HG02678 (cell line): Measurements from ENCODE around the gene HMCN2.

Experiments used
- ATAC-seq: cut with Tn5 transposase; IDR thresholded peaks from one replicate; pipeline ENCODE4 v1.9.1; 2021; ENCODE audit warnings: mild to moderate bottlenecking, moderate library complexity; ENCODE audit not compliant: unreplicated experiment

HMCN2 gene

GRCh38 chr9:130459941-130460669 lies 194.5 kb downstream of the HMCN2 start:
- ATAC-seq: no peak

GRCh38 chr9:130461218-130461630 lies 195.7 kb downstream of the HMCN2 start:
- no peak for ATAC-seq

- no peak for ATAC-seq
Measured at GRCh38 chr9:130461731-130462130, 196.2 kb downstream of the HMCN2 start.

GRCh38 chr9:130462685-130463540 lies 197.4 kb downstream of the HMCN2 start:
- ATAC-seq: no peak

GRCh38 chr9:130463763-130464745 lies 198.5 kb downstream of the HMCN2 start:
- ATAC-seq: no peak

GRCh38 chr9:130465383-130466096 lies 200.0 kb downstream of the HMCN2 start:
- ATAC-seq: no peak

- ATAC-seq: no peak
Measured at GRCh38 chr9:130466537-130467217, 201.1 kb downstream of the HMCN2 start.

- no peak for ATAC-seq
Measured at GRCh38 chr9:130467316-130467715, 201.8 kb downstream of the HMCN2 start.

- ATAC-seq: no peak
Measured at GRCh38 chr9:130468566-130468965, 203.0 kb downstream of the HMCN2 start.

GRCh38 chr9:130470269-130470668 lies 204.7 kb downstream of the HMCN2 start:
- ATAC-seq: no peak

GRCh38 chr9:130470950-130471349 lies 205.4 kb downstream of the HMCN2 start:
- no peak for ATAC-seq

- ATAC-seq: no peak
Measured at GRCh38 chr9:130471411-130472183, 206.0 kb downstream of the HMCN2 start.

GRCh38 chr9:130472184-130472705 lies 206.7 kb downstream of the HMCN2 start:
- ATAC-seq: no peak

GRCh38 chr9:130473009-130473408 lies 207.4 kb downstream of the HMCN2 start:
- ATAC-seq: no peak

- no peak for ATAC-seq
Measured at GRCh38 chr9:130473566-130473965, 208.0 kb downstream of the HMCN2 start.

- no peak for ATAC-seq
Measured at GRCh38 chr9:130474106-130474505, 208.5 kb downstream of the HMCN2 start.

- no peak for ATAC-seq
Measured at GRCh38 chr9:130476151-130476730, 210.7 kb downstream of the HMCN2 start.

GRCh38 chr9:130477564-130477963 lies 212.0 kb downstream of the HMCN2 start:
- ATAC-seq: no peak
